ENCODE data around the gene ZIC2. TPM values are rescaled to one million over a fixed set of nuclear protein-coding genes. Genes with fewer than 3 reads are reported as not detected.

Gene ZIC2
- total RNA-seq, 2 donors from 2014 or later: 0.05 to 0.51 TPM

DNA sequence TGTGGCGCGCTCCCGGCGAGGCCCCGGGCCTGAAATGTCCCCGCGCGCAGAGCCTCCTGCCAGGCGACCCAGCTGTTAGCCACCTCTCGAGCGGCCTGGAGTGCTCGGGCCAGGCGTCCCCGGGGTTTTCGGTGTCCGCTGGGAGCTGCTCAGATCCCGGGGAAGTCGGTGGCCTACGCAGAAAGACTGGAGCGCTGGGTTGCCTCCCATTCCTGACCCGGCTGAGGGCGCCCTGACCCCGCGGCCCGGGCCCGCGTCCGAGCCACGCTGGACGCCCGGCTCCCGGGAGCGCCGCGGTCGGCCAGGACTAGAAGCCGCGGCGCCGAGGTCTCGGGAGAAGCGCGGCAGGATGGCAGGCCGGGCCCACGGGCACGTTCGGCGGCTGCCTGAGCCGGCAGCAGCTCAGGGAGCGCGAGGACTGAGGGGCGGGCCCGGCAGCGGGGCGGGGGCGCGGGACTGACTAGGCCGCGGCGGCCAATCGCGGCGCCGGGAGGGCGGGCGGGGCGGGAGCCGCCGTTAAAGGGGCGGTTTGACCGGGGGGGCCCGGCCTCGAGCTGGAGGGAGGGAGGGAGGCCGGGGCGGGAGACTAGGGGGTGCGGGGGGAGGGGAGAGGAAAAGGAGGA is 1.3 kb upstream of the ZIC2 start:
- WGBS: 4% methylated on average over 24 of the region's 76 CpGs
- peaks cover 61% of the 10 kb centered on the region for H3K27me3 ChIP-seq (replicated peaks; ENCODE audit: insufficient read depth)
- H3K4me1 ChIP-seq (replicated peaks): peaks cover 11% of the 10 kb centered on the region

DNA sequence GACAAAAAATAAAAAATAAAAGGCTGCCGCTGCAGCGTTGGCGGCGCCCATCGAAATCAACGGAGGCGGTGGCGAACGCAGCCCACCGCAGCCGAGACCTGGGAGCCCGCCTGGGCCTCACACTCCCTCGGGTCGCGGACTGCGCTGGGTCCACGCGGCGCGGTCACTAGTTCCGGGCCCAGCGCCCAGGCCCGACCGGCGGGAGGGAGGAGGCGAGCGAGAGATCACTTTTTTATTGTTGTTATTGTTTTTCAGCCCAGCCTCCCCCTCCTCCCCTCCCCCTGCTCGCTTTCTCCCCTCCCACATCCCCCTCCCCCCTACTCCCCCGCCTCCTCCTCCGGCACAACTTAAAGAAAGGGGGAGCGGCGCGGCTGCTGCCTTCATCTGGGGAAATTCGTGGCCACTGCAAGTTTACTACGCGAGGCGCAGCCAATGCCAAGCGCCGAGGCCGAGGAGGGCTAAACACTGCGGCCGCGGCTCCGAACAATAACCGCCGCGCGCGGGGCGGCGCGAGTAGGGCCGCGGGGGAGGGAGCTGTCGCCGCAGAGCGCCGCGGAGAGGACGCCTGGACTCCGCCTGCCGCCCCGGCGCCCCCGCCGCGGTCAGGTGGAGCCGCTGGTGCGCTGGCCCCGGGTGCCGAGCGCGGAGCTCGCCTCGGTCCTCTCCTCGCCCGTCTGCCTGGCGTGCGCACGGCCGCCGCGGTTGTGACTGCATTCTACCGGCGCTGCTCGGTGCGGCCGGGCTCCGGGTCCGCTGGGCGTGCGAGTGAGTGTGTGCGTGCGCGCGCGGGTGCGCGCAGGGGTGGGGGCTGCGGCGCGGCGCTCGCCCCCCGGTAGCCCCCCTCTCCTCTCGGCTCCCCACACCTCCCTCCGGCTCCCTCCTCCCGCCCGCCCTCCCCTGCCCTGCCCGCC is 505 bp upstream of the ZIC2 start:
- peak overlapping the region; percentile 22 to 45 for H3K4me3 ChIP-seq
- no peak for DNase-seq (ENCODE audit: low spot score)
- peaks cover 11% of the 10 kb centered on the region for H3K4me1 ChIP-seq (replicated peaks)
- intact Hi-C loops (cut with DNase I): no loop called here
- no peaks in the 10 kb centered on the region for H3K36me3 ChIP-seq
- no peaks in the 10 kb centered on the region for H3K9me3 ChIP-seq
- WGBS: 3% methylated on average over 51 of the region's 110 CpGs
- peaks cover 57% of the 10 kb centered on the region for H3K27me3 ChIP-seq (replicated peaks; ENCODE audit: insufficient read depth)
- no peak overlapping the region for H3K27ac ChIP-seq
- TF ChIP-seq POLR2AphosphoS5 (IDR thresholded peaks at IDR 0.05): no peak
- TF ChIP-seq, protein P1, sequence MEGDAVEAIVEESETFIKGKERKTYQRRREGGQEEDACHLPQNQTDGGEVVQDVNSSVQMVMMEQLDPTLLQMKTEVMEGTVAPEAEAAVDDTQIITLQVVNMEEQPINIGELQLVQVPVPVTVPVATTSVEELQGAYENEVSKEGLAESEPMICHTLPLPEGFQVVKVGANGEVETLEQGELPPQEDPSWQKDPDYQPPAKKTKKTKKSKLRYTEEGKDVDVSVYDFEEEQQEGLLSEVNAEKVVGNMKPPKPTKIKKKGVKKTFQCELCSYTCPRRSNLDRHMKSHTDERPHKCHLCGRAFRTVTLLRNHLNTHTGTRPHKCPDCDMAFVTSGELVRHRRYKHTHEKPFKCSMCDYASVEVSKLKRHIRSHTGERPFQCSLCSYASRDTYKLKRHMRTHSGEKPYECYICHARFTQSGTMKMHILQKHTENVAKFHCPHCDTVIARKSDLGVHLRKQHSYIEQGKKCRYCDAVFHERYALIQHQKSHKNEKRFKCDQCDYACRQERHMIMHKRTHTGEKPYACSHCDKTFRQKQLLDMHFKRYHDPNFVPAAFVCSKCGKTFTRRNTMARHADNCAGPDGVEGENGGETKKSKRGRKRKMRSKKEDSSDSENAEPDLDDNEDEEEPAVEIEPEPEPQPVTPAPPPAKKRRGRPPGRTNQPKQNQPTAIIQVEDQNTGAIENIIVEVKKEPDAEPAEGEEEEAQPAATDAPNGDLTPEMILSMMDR (IDR thresholded peaks at IDR 0.05): no peak
- no peak for TF ChIP-seq POLR2A (IDR thresholded peaks at IDR 0.05)

More for the DNA sequence above, 1.3 kb upstream of the ZIC2 start:
- no peaks in the 10 kb centered on the region for H3K36me3 ChIP-seq
- TF ChIP-seq POLR2AphosphoS5 (IDR thresholded peaks at IDR 0.05): no peak
- TF ChIP-seq, protein P1 (IDR thresholded peaks at IDR 0.05): no peak
- no peak for TF ChIP-seq POLR2A (IDR thresholded peaks at IDR 0.05)
- no peaks in the 10 kb centered on the region for H3K9me3 ChIP-seq
- peak; percentile 32 for DNase-seq (ENCODE audit: low spot score)
- intact Hi-C loops (cut with DNase I): no loop called here
- H3K27ac ChIP-seq: no peak overlapping the region
- peak overlapping the region; percentile 22 to 45 for H3K4me3 ChIP-seq

DNA sequence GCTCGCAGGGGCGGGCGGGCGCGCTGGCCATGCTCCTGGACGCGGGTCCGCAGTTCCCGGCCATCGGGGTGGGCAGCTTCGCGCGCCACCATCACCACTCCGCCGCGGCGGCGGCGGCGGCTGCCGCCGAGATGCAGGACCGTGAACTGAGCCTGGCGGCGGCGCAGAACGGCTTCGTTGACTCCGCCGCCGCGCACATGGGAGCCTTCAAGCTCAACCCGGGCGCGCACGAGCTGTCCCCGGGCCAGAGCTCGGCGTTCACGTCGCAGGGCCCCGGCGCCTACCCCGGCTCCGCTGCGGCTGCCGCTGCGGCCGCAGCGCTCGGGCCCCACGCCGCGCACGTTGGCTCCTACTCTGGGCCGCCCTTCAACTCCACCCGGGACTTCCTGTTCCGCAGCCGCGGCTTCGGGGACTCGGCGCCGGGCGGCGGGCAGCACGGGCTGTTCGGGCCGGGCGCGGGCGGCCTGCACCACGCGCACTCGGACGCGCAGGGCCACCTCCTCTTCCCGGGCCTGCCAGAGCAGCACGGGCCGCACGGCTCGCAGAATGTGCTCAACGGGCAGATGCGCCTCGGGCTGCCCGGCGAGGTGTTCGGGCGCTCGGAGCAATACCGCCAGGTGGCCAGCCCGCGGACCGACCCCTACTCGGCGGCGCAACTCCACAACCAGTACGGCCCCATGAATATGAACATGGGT is 599 bp downstream of the ZIC2 start:
- Histone ChIP-seq H3K4me1 (replicated peaks) (peaks cover 11% of the 10 kb centered on the region), H3K9me3 (no peaks in the 10 kb centered on the region), H3K4me3 (peak overlapping the region; percentile 22 to 45), H3K27me3 (replicated peaks; ENCODE audit: insufficient read depth) (peaks cover 59% of the 10 kb centered on the region), H3K36me3 (no peaks in the 10 kb centered on the region), H3K27ac (no peak overlapping the region)
- intact Hi-C loops (cut with DNase I): no loop called here
- no peak for DNase-seq (ENCODE audit: low spot score)
- no peak for TF ChIP-seq POLR2A (IDR thresholded peaks at IDR 0.05)
- TF ChIP-seq, protein P1 (IDR thresholded peaks at IDR 0.05): no peak
- TF ChIP-seq POLR2AphosphoS5 (IDR thresholded peaks at IDR 0.05): no peak
- WGBS: 1% methylated on average over 44 of the region's 98 CpGs

DNA sequence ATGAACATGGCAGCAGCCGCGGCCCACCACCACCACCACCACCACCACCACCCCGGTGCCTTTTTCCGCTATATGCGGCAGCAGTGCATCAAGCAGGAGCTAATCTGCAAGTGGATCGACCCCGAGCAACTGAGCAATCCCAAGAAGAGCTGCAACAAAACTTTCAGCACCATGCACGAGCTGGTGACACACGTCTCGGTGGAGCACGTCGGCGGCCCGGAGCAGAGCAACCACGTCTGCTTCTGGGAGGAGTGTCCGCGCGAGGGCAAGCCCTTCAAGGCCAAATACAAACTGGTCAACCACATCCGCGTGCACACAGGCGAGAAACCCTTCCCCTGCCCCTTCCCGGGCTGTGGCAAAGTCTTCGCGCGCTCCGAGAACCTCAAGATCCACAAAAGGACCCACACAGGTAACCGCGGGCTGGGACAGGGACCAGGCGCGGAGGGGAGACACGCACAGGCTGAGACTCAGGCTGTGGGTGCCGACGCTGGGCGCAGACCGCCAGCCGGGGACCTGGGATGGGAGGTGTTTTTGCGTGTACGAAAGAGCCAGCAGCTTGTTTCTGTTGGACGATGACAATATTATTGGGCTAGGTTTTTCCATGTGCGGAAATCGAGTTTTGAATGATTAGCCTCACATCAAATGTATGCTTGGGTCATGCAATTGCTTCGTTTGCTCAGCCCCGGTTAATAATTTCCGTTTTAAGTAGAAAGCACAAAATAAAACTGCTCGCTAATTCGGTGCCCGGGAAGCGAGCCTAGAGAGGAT is 1.3 kb downstream of the ZIC2 start:
- TF ChIP-seq POLR2A (IDR thresholded peaks at IDR 0.05): no peak
- TF ChIP-seq POLR2AphosphoS5 (IDR thresholded peaks at IDR 0.05): no peak
- H3K27me3 ChIP-seq (replicated peaks; ENCODE audit: insufficient read depth): peaks cover 63% of the 10 kb centered on the region
- no peaks in the 10 kb centered on the region for H3K9me3 ChIP-seq
- DNase-seq (ENCODE audit: low spot score): no peak
- intact Hi-C loops (cut with DNase I): no loop called here
- no peak overlapping the region for H3K4me3 ChIP-seq
- no peak overlapping the region for H3K27ac ChIP-seq
- 8% methylated on average over 47 of the region's 48 CpGs for WGBS
- H3K4me1 ChIP-seq (replicated peaks): peaks cover 11% of the 10 kb centered on the region
- H3K36me3 ChIP-seq: no peaks in the 10 kb centered on the region

All from prostate gland (tissue), 2 donors.